GM18526 (cell line): ENCODE data around the gene CLASP2.

Experiments used
- POLR2A ChIP-seq: IDR thresholded peaks from 3 replicates; pipeline ENCODE4 v1.6.1; 2011; ENCODE audit not compliant: insufficient read length; ENCODE audit errors: extremely low read depth

Gene CLASP2

DNA sequence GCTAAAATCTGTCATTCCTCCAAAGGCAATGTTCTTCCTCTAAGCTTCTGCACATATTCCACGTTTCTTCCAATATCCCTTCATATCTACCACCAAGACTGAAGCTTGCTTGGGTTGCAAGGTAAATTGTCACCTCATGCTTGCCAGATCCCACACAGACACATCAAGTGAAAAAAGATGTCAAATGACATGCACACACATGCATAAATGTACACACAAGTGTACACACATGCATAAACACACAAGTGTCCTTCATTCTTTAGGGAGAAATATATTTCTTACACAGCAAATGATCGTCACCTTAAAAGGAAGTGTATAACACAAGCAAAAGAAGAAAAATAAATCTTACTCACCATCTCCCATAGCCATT, 59.4 kb downstream of the CLASP2 start:
- TF ChIP-seq POLR2A: no peak

DNA sequence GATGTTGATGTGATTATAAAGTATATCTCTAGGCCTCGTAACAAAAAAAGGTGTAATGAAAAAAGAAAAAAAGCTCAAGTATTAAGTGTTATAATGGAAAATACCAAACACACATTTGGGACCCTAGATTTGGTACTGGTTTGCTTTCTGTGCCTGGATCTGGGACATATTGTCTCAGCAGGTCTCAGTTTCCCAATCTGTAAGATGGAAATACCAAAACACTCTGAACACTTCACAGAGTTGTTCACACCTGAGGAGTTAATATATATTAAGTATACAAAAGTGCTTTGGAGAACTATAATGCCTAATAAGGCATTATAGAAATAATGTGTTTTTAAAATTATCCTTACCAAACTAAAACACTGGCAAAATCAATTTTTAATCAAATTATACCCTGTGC, 60.0 kb downstream of the CLASP2 start:
- TF ChIP-seq POLR2A: no peak

DNA sequence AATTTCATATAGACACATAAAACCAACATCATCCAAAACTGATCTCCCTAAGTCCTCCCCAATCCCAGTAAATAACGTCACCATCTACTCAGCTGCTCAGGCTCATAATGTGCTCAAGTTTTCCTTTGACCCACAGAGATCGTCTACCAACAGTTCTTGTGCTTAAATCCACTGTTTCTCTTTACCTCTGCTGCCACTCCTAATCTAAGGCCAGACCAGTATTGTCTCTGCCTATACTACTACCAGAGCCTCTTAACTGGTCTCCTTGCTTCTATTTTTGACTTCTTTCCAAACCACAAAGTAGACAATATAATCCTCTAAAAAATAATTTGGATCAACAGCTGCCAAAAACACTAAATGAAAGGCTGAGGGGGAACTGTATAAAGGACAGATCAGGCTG, 65.3 kb downstream of the CLASP2 start:
- no peak for TF ChIP-seq POLR2A

DNA sequence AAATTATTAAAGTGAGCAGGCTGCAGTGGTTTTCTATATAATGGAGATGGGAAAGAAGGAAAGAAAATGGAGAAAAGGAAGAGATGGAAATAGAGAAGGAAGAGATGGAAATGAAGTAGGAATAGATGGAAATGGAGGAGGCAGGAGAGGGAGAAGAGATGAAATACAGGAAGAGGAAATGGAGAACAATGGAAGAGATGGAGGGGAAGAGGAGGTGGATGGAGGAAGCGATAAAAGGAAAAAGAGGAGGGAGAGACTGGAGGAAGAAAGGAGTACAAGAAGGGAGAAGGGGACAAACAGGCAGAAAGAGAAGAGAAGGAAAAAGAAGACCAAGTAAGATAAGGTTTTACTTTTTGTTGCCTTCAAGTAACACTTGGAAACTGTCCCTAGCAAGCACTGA, 67.6 kb downstream of the CLASP2 start:
- no peak for TF ChIP-seq POLR2A

DNA sequence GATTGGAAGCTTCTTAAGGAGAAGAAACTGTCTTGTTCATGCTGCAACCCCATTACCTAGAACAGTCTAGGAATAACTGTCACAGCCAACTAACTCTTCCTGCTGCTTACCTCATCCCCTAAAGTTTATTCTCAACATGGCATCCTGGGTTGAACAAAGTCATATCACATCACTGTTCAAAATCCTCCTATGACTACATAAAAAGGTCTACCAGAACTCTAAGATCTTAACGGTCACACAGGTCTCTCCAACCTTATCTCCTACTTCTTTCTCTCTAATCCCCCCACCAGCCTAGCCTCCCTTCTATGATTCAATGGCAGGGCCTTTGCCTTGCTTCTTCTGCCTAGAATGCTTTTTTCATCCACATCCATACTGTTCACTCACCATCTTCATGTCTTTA, 69.3 kb downstream of the CLASP2 start:
- no peak for TF ChIP-seq POLR2A

DNA sequence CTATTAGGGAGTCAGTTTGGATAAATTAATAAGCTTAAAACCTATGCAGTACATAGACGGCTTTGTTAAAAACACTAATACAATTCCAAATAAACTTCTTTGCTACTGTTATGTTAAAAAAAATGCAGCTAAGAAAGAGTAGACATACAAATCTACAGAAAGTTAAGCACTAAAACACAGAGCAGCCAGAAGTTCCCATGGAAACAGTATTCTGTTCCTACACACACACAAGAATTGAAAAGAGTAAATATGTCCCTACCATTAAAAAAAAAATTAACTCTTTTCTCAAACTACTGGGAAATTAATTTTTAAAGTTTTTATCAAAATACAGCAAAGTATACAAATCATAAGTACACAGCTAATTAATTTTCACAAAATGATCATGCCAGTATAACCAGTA, 71.6 kb downstream of the CLASP2 start:
- TF ChIP-seq POLR2A: no peak

DNA sequence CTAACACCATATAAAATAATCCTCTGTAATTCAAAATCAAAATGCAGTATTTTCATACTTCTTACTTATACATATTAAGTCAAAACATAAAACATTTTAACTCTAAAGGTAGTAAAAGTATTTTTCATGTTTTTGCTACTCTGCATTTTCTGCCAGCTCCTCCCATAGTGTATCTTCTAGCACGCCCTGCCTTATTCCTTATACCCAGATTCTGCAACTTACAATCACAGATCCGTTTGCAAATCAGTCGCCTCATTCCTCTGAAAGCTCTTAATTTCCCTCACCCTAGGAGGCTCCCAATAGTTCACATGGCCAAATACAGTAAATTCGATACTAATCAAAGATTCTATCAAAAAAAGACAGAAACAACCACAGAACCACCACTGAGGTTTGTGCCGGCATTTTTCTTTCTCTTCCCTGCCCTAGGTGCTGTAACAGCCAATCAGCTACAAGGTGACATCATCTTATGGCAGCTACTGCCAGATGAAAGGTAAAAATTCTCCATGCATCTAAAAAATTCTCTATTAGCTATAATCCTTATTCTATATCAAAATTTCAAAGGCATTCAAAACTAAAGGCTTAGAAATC, 72.9 kb downstream of the CLASP2 start:
- no peak for TF ChIP-seq POLR2A

DNA sequence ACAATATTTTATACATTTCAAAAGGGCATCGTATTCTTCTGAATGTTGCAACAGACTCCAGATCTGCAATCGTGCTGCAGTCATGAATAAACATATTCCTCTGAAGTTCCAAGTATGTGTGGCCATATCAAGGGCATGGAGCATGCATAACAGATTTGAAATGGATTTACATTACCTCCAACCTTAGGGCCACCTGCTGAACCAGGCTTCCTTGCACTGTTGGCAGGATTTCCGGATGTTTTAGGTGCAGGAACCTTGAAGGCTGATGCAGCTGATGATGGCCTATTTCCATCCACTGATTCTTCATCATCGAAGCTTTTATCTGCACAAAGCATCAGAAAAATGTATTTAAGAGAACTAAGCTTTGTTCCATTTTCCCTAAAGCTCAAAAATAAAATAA, 73.5 kb downstream of the CLASP2 start:
- no peak for TF ChIP-seq POLR2A

DNA sequence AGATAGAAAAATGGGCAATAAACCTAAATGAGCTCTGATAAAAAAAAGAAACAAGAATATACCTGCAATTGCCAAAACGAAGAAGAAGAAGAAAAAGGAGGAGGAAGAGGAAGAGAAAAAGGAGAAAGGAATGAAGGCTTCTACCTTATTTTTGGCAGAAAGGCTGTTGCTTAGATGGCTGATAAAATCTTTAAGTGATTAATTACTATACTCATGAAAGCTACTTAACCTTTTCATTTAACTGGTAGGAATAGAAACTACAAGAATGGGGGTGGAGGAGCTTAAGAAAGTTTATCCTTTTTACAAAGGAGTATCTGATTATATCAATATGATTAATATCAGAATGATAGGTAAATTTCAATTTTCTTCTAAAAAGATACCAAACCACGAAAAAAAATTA, 75.2 kb downstream of the CLASP2 start:
- TF ChIP-seq POLR2A: no peak

DNA sequence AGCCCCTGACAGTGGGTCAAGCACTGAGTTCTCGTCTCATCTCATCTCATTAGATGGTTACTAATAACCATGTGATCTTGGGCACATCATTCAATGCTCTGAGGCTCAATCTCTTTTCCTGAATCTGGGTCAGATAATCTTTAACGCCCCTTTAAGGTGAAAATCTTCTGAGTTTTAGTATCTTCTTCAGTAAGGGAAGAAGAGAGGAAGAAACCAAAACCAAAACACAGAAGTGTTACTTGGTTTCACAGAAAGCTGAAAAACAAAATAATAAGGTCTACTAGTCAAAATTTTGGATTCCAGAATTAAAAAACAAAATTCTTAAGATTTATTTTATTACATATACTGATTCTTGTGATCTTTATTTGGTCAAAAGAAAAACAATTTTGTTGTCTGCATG, 78.2 kb downstream of the CLASP2 start:
- TF ChIP-seq POLR2A: no peak

DNA sequence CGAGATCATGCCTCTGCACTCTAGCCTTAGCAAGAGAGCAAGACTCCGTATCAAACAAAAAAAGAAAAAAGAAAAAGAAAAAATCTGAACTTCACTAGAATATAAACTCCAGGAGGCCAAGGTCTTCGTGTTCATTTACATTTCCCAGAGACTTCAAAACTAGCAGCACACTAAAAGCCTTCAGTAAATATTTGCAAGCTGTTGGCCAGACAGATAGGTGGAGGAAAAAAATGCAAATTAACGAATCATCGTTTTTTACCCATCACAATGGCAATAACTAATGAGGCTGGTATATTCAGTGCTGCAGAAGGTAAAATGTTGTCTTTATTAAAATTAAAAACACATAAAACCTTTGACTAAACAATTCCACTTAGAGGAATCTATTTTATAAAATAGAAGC, 80.6 kb downstream of the CLASP2 start:
- TF ChIP-seq POLR2A: no peak

DNA sequence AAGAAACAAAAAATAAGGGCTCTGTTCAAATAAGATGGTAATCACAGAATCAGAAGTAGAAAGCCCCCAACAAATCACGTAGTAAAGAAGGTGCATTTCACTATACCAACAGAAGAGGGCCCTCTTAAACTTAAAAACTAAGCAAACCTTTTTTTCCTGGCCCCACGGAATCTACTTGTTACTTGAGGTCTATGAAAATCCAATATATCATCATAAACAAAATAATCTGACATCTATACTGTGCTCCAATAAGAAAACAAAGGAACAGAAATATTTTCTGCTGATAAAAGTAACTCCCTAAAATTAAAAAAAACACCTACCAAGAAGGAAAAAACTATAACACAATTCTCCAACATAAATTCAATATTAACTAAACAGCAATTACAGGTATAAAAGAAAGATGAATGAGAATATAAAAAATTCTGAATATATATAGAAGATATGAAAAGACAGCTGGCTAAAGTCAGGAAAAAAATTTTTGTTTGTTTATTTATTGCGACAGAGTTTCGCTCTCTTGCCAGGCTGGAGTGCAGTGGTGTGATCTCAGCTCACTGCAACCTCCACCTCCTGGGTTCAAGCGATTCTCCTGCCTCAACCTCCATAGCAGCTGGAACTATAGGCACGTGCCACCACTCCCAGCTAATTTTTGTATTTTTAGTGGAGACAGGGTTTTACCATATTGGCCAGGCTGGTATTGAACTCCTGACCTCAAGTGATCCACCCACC, 81.8 kb downstream of the CLASP2 start:
- no peak for TF ChIP-seq POLR2A

DNA sequence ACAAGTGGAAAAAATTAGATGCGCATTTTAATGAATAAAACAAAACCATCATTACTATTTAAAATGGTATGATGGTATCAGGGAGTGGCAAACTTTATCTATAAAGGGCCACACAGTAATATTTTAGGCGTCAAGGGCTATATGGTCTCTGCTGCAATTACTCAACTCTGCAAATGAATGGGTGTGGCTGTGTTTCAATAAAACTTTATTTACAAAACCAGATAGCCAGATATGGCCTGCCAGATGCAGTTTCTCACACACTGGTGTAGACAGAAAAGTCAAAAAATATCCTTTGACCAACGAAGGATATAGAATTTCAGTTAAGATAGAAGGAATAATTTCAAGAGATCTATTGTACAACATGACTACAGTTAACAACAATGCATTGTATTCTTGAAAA, 83.8 kb downstream of the CLASP2 start:
- TF ChIP-seq POLR2A: no peak

DNA sequence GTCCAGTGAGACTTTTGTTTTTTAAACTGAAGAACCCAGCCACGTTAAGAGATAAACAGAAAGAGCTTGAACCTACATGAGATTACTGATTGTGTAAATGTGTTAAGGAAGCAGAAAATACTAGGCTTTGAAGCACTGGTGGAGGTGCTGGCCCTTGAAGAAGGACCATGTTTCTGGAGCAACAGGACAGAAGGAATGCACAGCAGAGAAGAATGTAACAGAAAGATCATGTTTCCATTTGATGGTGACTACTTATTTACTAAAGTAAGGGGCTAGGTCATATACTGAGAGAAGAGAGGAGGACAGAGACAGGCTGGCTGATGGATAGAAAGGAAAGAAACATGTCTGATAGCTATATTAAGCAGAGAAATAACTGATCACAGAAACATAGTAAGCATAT, 88.8 kb downstream of the CLASP2 start:
- no peak for TF ChIP-seq POLR2A

DNA sequence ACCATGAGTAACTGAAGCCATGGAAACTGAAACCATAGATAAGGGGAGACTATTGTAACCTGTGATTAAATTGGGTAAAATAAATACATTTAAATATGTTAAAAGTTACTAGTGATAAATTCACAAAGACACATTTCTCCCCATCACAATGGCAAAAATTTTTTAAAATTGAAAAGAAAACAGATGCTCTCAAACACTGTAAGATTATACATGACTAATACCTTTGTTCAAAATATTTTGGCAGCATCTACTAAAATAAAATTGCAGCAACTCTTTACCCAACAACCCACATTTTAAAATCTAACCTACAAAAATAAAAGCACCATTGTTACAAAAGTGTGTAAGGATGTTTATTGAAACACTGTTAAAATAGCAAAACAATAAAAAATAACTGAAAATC, 93.3 kb downstream of the CLASP2 start:
- TF ChIP-seq POLR2A: no peak

DNA sequence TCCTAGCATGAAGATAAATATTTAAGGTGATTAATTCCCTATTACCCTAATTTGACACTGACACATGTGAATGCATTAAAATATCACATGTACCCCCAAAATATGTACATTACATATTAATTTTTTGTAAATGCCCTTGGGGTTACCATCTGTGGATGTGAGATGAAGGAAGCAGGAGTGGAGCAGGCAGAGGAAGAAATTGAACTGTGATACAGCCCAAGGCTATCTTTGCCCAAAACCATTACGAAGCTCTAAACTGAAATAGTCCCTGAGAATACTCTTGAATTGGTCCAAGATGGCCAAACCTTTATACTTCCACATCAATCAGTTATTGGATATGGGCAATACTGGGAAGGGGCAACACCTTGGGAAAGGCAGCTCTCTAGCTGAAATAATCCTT, 105.0 kb downstream of the CLASP2 start:
- TF ChIP-seq POLR2A: no peak

DNA sequence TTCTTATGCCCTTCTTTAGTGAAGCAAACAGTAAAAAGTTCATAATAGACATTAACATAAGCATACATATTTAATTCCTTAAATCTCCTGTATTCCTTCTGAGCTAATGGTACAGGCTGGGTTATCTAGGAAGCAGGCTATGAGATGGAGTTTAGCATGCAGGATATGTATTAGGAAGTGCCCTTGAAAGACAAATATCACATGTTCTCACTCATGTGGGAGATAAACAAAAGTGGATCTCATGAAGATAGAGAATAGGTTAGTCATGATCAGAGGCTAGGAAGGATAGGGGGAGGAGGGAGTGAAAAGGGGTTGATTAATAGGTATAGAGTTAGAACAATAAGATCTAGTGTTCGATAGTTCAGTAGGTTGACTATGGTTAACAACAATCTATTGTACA, 105.4 kb downstream of the CLASP2 start:
- TF ChIP-seq POLR2A: no peak
